Daoy (cell line): ENCODE measurements around the gene SLC17A5. TPM values are rescaled to one million over a fixed set of nuclear protein-coding genes. Genes with fewer than 3 reads are reported as not detected.
"Not testable (repeated sequence)": the region's sequence is repeated elsewhere in the genome, so short reads cannot be mapped to it uniquely, and the experiment has no call there.

Experiments used
- DNase-seq: peaks from one replicate; pipeline ENCODE4 v3.0.0-alpha.2; 2015; ENCODE audit warnings: low read depth
- total RNA-seq: library from RNA; depleted of rRNA; stranded (reverse); fragments of >200 nt; shearing (Covaris generic); gene quantifications from 2 replicates; pipeline ENCODE4 v1.2.3, GENCODE V29; 2014; rRNA removed

SLC17A5 gene
- total RNA-seq, 1 experiment from 2014 or later: 5.0 TPM

DNA sequence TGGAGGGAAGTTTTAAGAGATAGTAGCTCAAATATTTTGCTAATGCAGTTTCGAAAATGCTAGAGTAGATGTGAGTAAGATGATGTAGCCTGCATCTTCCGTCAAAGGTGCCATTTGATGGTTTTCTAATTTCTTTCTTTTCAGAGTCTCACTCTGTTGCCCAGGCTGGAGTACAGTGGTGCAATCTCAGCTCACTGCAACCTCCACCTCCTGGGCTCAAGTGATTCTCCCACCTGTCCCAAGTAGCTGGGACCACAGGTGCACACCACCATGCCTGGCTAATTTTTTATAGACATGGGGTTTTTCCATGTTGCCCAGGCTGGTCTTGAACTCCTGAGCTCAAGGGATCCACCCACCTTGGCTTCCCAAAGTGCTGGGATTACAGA, 87.3 kb downstream of the SLC17A5 start:
- DNase-seq: not testable (repeated sequence)

DNA sequence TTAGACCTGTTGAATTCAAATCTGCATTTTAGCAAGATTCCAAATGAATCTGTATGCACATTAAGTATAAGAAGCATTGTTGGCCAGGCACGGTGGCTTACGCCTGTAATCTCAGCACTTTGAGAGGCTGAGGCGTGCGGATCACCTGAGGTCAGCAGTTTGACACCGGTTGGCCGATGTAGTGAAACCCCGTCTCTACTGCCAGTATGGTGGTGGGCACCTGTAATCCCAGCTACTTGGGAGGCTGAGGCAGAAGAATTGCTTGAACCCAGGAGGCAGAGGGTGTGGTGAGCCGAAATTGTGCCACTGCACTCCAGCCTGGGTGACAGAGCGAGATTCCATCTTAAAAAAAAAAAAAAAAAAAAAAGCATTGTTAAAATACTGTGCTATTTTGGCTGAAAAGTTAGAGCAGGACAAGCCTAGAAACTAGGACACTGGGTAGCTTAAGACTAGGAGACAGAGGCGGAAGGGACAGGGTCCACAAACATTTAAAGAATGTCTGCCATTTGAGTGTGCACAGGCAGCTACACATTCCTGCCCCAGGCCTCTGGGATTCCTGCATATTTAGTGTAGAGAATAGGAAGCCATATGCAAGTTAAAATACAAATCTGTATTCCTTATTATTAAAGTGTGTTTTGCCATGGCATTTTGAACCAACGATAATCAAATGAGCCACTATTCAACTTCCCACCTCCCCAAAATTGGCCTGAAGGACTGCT, 87.9 kb downstream of the SLC17A5 start:
- DNase-seq: peak; percentile 29

DNA sequence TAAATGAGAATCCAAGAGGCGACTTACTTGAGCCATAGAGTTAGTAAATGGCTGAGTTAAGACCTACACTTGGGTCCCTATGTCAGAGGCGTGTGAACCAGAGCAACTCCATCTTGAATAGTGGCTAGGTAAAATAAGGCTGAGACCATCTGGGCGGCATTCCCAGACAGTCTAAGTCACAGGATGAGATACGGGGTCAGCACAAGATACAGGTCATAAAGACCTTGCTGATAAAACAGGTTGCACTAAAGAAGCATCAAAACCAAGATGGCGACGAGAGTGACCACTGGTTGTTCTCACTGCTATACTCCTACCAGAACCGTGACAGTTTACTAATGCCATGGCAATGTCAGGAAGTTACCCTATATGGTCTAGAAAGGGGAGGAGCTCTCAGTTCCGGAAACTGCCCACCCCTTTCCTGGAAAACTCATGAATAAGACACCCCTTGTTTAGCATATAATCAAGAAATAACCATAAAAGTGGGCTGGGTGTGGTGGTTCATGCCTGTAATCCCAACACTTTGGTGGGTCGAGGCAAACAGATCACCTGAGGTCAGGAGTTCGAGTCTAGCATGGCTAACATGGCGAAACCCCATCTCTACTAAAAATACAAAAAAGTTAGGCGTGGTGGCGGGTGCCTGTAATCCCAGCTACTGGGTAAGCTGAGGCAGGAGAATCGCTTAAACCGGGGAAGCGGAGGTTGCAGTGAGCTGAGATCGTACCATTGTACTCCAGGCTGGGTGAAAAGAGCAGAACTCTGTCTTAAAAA, 89.0 kb downstream of the SLC17A5 start:
- no peak for DNase-seq

DNA sequence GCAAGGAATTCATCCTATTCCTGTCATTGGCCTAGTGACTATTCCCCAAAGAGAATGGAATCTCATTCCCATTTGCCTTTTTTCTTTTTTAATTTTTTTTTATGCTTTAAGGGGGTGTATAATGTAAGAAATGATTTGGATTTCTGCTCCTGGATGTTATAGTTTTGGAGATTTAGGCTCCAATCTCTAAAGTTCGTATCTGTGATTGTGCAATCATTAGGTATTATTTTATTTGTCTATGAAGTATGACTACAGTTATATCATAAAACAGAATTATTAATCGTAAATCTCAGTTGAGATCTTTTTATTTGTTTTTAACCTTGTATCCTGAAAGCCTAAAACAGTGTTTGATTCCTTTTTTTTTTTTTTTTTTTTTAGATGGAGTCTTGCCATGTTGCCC, 91.2 kb downstream of the SLC17A5 start:
- DNase-seq: no peak

DNA sequence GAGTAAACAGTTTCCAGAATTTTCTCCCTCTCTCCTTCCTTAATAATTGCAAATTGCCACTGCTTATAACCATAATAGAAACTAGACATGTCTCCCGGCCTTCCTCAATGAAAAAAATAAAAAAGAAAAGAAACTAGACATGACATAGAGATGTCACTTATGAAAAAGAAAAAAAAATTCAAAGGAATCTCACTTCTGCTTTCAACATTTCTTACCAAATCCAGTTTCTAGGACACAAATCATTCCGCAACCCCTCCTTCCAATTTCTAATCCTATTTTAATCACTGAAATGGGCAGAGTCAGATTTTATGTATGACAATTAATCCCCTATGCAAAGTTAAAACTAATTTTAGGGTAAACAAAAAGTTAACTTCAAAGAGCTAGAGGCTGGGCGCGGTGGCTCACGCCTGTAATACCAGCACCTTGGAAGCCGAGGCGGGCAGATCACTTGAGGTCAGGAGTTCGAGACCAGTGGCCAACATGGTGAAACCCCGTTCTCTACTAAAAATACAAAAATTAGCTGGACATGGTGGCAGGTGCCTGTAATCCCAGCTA, 92.9 kb downstream of the SLC17A5 start:
- no peak for DNase-seq

DNA sequence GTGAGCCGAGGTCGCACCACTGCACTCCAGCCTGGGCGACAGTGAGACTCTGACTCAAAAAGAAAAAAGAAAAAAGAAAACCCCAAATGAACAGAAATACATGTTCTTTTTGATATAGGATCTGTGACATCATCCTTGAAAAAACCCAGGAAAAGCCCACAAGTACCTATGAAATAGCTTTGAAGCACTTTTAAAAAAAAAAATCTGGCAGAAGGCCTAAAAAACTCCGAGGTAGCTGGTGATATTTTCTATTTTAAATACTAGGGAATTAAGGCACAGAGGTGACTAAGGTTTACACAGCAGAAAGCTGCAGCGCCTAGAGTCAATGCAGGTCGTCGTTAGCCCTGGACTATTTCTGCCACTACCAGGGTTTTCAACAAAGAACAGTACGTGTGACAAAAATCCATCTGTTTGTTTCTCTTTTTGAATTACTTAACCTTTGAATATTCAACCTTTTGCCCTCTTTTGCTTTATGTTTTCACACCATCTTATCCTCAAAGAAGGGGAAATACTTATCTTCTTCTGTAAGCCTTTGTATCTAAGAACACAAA, 93.5 kb downstream of the SLC17A5 start:
- no peak for DNase-seq

DNA sequence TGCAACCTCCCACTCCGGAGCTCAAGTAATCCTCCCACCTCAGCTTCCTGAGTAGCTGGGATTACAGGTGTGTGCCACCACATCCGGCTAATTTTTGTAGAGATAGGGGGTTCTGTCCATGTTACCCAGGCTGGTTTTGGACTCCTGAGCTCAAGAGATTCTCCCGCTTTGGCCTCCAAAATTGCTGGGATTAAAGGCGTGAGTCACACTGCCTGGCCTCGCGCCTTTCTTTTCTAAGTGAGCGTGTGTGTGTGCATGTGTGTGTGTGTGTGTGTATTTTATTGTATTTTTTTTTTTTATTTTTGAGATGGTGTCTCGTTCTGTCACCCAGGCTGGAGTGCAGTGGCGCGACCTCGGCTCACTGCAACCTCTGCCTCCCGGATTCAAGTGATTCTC, 94.4 kb downstream of the SLC17A5 start:
- DNase-seq: not testable (repeated sequence)

DNA sequence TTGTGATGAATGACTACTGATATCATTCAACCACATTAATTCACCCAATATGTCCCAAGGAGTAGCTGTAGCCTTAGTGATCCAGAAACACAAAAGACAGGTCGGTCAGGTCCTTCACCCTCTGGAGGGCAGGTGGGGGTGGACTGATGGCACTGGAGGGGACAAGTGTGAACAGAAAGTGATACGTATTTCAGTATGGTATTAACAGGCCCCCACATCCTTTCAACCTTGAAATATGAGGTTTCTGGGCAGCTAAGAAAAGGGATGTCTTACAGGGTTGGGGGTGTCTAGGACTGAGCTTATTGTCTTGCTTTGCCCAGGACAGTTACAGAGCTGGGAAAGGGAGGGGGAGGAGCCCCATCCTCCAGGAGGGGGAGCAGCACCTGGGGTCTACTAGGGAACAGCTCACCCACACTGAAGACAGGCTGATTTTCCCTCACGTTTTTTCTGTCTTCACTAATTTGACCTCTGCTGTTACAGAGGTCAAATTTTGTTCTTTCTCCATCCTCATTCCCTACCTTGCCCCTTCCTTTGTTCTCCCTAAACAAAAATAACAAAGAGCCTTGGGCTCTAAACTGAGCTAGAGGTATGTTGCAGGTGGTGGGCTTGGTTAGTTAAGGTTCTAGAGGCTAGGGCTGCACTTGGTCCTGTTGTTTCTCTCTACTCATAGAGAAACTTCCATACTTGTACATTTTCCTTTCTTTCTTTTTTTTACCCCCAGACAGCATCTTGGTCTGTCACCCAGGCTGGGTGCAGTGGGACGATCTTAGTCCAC, 95.0 kb downstream of the SLC17A5 start:
- DNase-seq: no peak

DNA sequence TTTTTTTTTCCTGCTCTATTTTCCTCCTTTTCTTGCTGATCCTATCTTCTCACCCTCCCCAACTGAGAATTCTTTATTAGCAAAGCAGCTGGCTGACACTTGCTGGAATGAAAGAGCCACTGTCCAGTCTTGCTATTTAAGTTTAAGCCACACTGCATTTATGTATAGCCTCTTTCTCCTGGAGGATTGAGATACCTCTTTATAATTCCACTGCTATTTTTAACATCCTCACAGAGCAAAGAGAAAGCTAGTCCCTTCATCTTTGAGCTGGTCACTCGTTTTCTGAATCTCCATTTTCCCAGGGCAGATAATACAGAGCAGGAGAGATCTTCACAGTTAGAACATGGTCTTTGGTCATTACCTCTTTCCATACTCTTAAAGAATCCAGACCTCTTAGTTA, 97.0 kb downstream of the SLC17A5 start:
- DNase-seq: no peak

DNA sequence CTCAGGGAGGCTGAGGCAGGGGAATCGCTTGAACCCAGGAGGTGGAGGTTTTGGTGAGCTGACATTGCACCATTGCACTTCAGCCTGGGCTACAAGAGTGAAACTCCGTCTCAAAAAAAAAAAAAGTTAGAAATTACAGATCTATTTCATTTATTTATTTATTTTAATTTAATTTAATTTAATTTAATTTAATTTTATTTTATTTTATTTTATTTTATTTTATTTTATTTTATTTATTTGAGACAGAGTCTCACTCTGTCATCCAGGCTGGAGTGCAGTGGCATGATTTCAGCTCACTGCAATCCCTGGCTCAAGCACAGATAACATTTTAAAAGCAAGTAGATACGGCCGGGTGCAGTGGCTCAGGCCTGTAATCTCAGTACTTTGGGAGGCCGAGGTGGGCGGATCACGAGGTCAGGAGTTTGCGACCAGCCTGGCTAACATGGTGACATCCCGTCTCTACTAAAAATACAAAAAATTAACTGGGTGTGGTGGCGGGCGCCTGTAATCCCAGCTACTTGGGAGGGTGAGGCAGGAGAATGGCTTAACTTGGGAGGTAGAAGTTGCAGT, 98.3 kb downstream of the SLC17A5 start:
- not testable (repeated sequence) for DNase-seq

DNA sequence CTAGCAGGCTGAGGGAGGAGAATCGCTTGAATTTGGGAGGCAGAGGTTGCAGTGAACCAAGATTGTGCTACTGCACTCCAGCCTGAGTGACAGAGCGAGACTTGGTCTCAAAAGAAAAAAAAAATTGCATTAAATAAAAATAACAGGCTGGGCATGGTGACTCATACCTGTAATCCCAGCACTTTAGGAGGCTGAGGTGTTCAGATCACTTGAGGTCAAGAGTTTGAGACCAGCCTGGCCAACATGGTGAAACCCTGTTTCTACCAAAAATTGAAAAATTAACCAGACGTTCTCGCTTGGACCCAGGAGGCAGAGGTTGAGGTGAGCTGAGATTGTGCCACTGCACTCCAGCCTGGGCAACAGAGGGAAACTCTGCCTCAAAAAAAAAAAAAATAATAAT, 102.7 kb downstream of the SLC17A5 start:
- DNase-seq: peak; percentile 19

DNA sequence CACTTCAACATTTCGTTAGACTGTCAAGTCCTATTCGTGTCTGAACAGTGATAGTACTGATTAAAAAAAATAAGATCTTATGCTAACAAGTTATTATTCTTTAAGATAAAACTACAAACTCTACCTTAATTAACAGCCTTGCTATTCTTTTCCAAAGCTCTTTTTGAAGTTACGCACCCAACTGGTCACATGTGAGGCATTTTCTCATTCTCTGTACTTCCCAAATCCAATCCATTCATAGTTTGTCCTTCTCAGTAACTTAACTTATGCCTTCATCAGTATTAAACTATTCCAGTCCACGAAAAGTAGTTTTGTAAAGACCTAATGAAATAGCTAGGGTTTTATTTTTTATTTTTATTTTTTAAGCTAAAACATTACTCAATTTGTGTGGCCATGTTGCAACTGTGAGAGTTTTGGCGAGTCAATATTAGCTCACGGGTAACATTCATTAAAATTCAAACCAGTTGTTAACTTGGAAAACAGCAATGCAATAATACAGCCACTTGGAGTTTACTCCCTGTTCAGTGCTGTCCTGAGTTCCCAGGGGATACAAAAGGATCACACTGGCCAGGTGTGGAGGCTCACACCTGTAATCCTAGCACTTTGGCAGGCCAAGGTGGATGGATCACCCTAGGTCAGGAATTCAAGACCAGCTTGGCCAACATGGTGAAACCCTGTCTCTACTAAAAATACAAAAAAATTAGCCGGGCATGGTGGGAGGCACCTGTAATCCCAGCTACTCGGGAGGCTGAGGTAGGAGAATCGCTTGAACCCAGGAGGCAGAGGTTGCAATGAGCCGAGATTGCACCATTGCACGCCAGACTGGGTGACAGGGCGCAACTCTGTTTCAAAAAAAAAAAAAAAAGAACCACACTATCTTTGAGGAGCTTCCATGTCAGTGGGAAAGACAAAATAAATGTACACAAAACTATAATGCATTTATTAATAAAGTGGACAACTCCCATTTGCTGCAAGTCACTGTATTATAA, 105.0 kb downstream of the SLC17A5 start:
- DNase-seq: no peak

DNA sequence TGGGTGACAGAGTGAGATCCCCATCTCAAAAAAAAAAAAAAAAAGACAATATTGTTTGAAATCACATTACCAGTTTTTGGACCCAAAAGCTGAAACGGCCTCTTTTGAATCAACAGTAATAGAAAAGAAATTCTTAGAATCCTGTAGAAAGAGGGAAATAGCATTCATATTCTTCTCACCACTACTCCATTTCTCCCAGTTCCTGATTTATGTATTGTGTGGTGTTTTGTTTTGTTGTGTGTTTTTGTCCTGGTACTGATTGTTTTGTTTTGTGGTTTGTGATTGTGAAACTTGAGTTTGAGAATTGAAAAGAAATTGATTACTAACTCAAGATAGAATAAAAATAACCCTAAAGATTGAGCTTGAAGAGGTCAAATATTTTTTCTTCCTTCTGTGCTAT, 106.8 kb downstream of the SLC17A5 start:
- no peak for DNase-seq

Other genes with a start within 250 kb of the SLC17A5 start
- gene CGAS, start 201.7 kb downstream of the SLC17A5 start, total RNA-seq: 37.3 and 46.2 TPM in 2 replicates
- gene MTO1, start 192.3 kb downstream of the SLC17A5 start, total RNA-seq: 42.0 and 44.0 TPM in 2 replicates
- gene EEF1A1, start 133.0 kb downstream of the SLC17A5 start, total RNA-seq: 13,896 and 16,278 TPM in 2 replicates
- gene CD109, start 42.2 kb upstream of the SLC17A5 start, total RNA-seq: 34.0 and 36.6 TPM in 2 replicates